H9 (cell line): ENCODE data around the gene NHP2. TPM values are rescaled to one million over a fixed set of nuclear protein-coding genes. Genes with fewer than 3 reads are reported as not detected.

Experiments
- DNase-seq: peaks from one replicate; pipeline ENCODE4 v3.0.0-alpha.2; 2017
- H2AFZ ChIP-seq: one replicate; pipeline ENCODE4 v1.6.1; 2013; ENCODE audit warnings: mild to moderate bottlenecking, low read length, control low read depth, moderate library complexity
- H2AK5ac ChIP-seq: 2 replicates; pipeline ENCODE4 v1.6.1; 2013; ENCODE audit warnings: low read length, control low read depth, mixed read lengths; ENCODE audit not compliant: insufficient read length
- H2BK120ac ChIP-seq: one replicate; pipeline ENCODE4 v1.6.1; 2013; ENCODE audit warnings: low read depth, mild to moderate bottlenecking, low read length, control low read depth, inconsistent platforms; ENCODE audit not compliant: poor library complexity, severe bottlenecking
- H2BK12ac ChIP-seq: 2 replicates; pipeline ENCODE4 v1.6.1; 2013; ENCODE audit warnings: low read length, control low read depth, mixed read lengths, low read depth; ENCODE audit not compliant: insufficient read length
- H2BK15ac ChIP-seq: 2 replicates; pipeline ENCODE4 v1.6.1; 2013; ENCODE audit warnings: low read depth, low read length, control low read depth
- H2BK20ac ChIP-seq: one replicate; pipeline ENCODE4 v1.6.1; 2013; ENCODE audit warnings: low read depth, mild to moderate bottlenecking, low read length, control low read depth, inconsistent platforms; ENCODE audit not compliant: poor library complexity, severe bottlenecking
- H2BK5ac ChIP-seq: 2 replicates; pipeline ENCODE4 v1.6.1; 2013; ENCODE audit warnings: low read length, control low read depth, mixed read lengths; ENCODE audit not compliant: insufficient read length
- H3K14ac ChIP-seq: 2 replicates; pipeline ENCODE4 v1.6.1; 2013; ENCODE audit warnings: low read length, control low read depth; ENCODE audit not compliant: insufficient read depth
- H3K18ac ChIP-seq: 2 replicates; pipeline ENCODE4 v1.6.1; 2013; ENCODE audit warnings: low read depth, mild to moderate bottlenecking, mixed read lengths, low read length, control low read depth; ENCODE audit not compliant: insufficient read length
- H3K23ac ChIP-seq: 2 replicates; pipeline ENCODE4 v1.6.1; 2013; ENCODE audit warnings: low read length, control low read depth, mixed read lengths, low read depth; ENCODE audit not compliant: insufficient read length
- H3K23me2 ChIP-seq: 2 replicates; pipeline ENCODE4 v1.6.1; 2013; ENCODE audit warnings: low read depth, mild to moderate bottlenecking, mixed read lengths, low read length, control low read depth; ENCODE audit not compliant: insufficient read length, poor library complexity, severe bottlenecking
- H3K27ac ChIP-seq: 2 replicates; pipeline ENCODE4 v1.5.1; 2013; ENCODE audit warnings: low read length, control low read depth, mixed read lengths, low read depth; ENCODE audit not compliant: insufficient read length
- H3K27me3 ChIP-seq: 2 replicates; pipeline ENCODE4 v1.6.1; 2013; ENCODE audit warnings: low read length, control low read depth, inconsistent platforms; ENCODE audit not compliant: insufficient read depth
- H3K4ac ChIP-seq: 2 replicates; pipeline ENCODE4 v1.6.1; 2013; ENCODE audit warnings: low read depth, mild to moderate bottlenecking, control low read depth, inconsistent platforms, low read length, moderate library complexity
- H3K4me1 ChIP-seq: 2 replicates; pipeline ENCODE4 v1.6.1; 2013; ENCODE audit warnings: low read length, control low read depth, inconsistent platforms; ENCODE audit not compliant: insufficient read depth
- H3K4me2 ChIP-seq: 2 replicates; pipeline ENCODE4 v1.6.1; 2013; ENCODE audit warnings: low read length, control low read depth, mixed read lengths; ENCODE audit not compliant: insufficient read length, insufficient read depth
- H3K56ac ChIP-seq: 2 replicates; pipeline ENCODE4 v1.6.1; 2013; ENCODE audit warnings: low read depth, mild to moderate bottlenecking, mixed read lengths, low read length, control low read depth; ENCODE audit not compliant: insufficient read length
- H3K79me1 ChIP-seq: 2 replicates; pipeline ENCODE4 v1.6.1; 2013; ENCODE audit warnings: low read depth, mild to moderate bottlenecking, moderate library complexity, low read length, control low read depth, inconsistent platforms; ENCODE audit not compliant: insufficient read depth, poor library complexity, severe bottlenecking
- H3K79me2 ChIP-seq: 2 replicates; pipeline ENCODE4 v1.6.1; 2013; ENCODE audit warnings: low read length, control low read depth, inconsistent platforms; ENCODE audit not compliant: insufficient read depth
- H3K9ac ChIP-seq: 2 replicates; pipeline ENCODE4 v1.6.1; 2013; ENCODE audit warnings: low read length, control low read depth, mixed read lengths; ENCODE audit not compliant: insufficient read length; ENCODE audit errors: extremely low read depth
- H3K9me3 ChIP-seq: one replicate; pipeline ENCODE4 v1.6.1; 2013; ENCODE audit warnings: low read depth, low read length, inconsistent platforms; ENCODE audit not compliant: control insufficient read depth
- H3T11ph ChIP-seq: one replicate; pipeline ENCODE4 v1.6.1; 2013; ENCODE audit warnings: mild to moderate bottlenecking, low read length, control low read depth, inconsistent platforms
- H4K20me1 ChIP-seq: one replicate; pipeline ENCODE4 v1.6.1; 2013; ENCODE audit not compliant: control insufficient read depth, insufficient read length, insufficient read depth
- H4K5ac ChIP-seq: 2 replicates; pipeline ENCODE4 v1.6.1; 2013; ENCODE audit warnings: low read depth, mild to moderate bottlenecking, mixed read lengths, low read length, control low read depth; ENCODE audit not compliant: insufficient read length
- H4K8ac ChIP-seq: replicated peaks from 2 replicates; pipeline ENCODE4 v1.6.1; 2013; ENCODE audit warnings: low read length, control low read depth, mixed read lengths, low read depth; ENCODE audit not compliant: insufficient read length
- H4K91ac ChIP-seq: 2 replicates; pipeline ENCODE4 v1.6.1; 2013; ENCODE audit warnings: low read depth, mild to moderate bottlenecking, moderate library complexity, mixed read lengths, low read length, control low read depth; ENCODE audit not compliant: insufficient read length
- H3K27ac Mint-ChIP-seq, 3 experiments: 2 replicates in 2 of 3; 3 replicates in 1 of 3; pipeline ENCODE4 v1.8.0; 2020 to 2021; ENCODE audit warnings: mixed read lengths in 3 of 3, mild to moderate bottlenecking in 1 of 3, moderate library complexity in 1 of 3
- H3K27me3 Mint-ChIP-seq: 2 replicates; pipeline ENCODE4 v1.8.0; 2021; ENCODE audit warnings: low read depth, mild to moderate bottlenecking, moderate library complexity, mixed read lengths
- H3K36me3 Mint-ChIP-seq, 3 experiments: 2 replicates in 2 of 3; 3 replicates in 1 of 3; pipeline ENCODE4 v1.8.0; 2020 to 2021; ENCODE audit warnings: low read depth in 3 of 3, mixed read lengths in 3 of 3; ENCODE audit not compliant: insufficient read depth in 1 of 3
- H3K4me1 Mint-ChIP-seq, 2 experiments: 2 replicates each; pipeline ENCODE4 v1.8.0; 2020; ENCODE audit warnings: mixed read lengths in 2 of 2
- H3K4me3 Mint-ChIP-seq, 2 experiments: 2 replicates in 1 of 2; 3 replicates in 1 of 2; pipeline ENCODE4 v1.8.0; 2020 to 2021; ENCODE audit warnings: mild to moderate bottlenecking in 2 of 2, mixed read lengths in 2 of 2, moderate library complexity in 1 of 2
- H3K9me3 Mint-ChIP-seq, 2 experiments: 2 replicates in 1 of 2; 3 replicates in 1 of 2; pipeline ENCODE4 v1.8.0; 2020; ENCODE audit warnings: mild to moderate bottlenecking in 2 of 2, mixed read lengths in 2 of 2, moderate library complexity in 1 of 2
- WGBS: extraction: QIAGEN DNeasy Blood & Tissue Kit; methylation state at CpG from one replicate; pipeline ENCODE4 v1.1.7; 2013; ENCODE audit warnings: missing lambda C conversion rate, low lambda C conversion rate, mixed read lengths; ENCODE audit not compliant: insufficient read length; ENCODE audit errors: extremely low coverage; 5-methylcytosine and 5-hydroxymethylcytosine counted together
- total RNA-seq: library from RNA; stranded (reverse); gene quantifications from 2 replicates; pipeline ENCODE4 v1.2.1, GENCODE V29; 2021
- TF ChIP-seq, protein P1 (sequence below): fragments of 200-600 bp; sonication (generic); conservative IDR thresholded peaks from 3 replicates; pipeline ENCODE4 v1.8.0; 2021; ENCODE audit warnings: antibody characterized with exemption, mild to moderate bottlenecking

NHP2 gene
- total RNA-seq, 1 experiment from 2014 or later = 232 TPM

DNA sequence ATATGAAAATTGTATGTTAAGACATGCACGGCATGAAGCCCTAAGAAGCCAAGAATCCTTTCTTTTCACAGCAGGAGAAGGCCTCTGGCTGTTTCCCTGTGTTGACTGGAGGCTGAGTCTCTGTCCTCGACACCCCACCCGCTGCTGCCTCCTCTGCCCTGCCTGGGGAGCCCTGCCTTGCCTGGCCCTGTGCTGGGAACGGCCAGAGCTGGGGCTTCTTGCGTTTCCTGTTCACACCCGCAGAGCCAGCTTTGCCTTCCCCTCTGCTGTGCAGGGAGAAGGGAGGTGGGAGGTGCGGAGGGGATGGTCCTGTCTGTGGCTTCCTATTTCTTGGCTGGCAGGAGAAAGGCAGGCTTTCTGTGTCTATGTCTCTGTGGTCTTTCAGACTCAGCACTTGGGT is 40.3 kb upstream of the NHP2 start:
- Histone ChIP-seq H3K79me2 (no peaks in the 10 kb centered on the region), H3K27ac (no peak overlapping the region), H3K9ac (no peak overlapping the region), H3K56ac (no peak overlapping the region), H4K5ac (no peak overlapping the region), H4K8ac (no peak overlapping the region), H2AK5ac (no peak overlapping the region), H3K23me2 (no peaks in the 10 kb centered on the region), H3K4me2 (no peak overlapping the region), H4K20me1 (no peaks in the 10 kb centered on the region), H3K14ac (no peak overlapping the region; the same call in 1 of the 2 replicates), H3K9me3 (no peaks in the 10 kb centered on the region), H2BK15ac (no peak overlapping the region), H3K79me1 (no peaks in the 10 kb centered on the region), H2BK20ac (no peak overlapping the region), H3K27me3 (no peaks in the 10 kb centered on the region), H3K4ac (no peak overlapping the region), H3K18ac (no peak overlapping the region), H3T11ph (no peak overlapping the region), H2BK12ac (no peak overlapping the region), H3K23ac (no peak overlapping the region), H3K4me1 (no peaks in the 10 kb centered on the region), H4K91ac (no peak overlapping the region), H2AFZ (no peak overlapping the region), H2BK120ac (no peak overlapping the region), H2BK5ac (no peak overlapping the region)
- peaks cover 24 to 26% of the 10 kb centered on the region in 2 experiments for H3K9me3 Mint-ChIP-seq
- H3K27ac Mint-ChIP-seq = no peak overlapping the region
- TF ChIP-seq, protein P1, sequence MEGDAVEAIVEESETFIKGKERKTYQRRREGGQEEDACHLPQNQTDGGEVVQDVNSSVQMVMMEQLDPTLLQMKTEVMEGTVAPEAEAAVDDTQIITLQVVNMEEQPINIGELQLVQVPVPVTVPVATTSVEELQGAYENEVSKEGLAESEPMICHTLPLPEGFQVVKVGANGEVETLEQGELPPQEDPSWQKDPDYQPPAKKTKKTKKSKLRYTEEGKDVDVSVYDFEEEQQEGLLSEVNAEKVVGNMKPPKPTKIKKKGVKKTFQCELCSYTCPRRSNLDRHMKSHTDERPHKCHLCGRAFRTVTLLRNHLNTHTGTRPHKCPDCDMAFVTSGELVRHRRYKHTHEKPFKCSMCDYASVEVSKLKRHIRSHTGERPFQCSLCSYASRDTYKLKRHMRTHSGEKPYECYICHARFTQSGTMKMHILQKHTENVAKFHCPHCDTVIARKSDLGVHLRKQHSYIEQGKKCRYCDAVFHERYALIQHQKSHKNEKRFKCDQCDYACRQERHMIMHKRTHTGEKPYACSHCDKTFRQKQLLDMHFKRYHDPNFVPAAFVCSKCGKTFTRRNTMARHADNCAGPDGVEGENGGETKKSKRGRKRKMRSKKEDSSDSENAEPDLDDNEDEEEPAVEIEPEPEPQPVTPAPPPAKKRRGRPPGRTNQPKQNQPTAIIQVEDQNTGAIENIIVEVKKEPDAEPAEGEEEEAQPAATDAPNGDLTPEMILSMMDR = no peak
- peaks cover 7% of the 10 kb centered on the region for H3K27me3 Mint-ChIP-seq
- no CpG with 5 or more reads among the region's 7 CpGs for WGBS
- H3K4me3 Mint-ChIP-seq = no peak overlapping the region
- peaks cover 21 to 23% of the 10 kb centered on the region in 2 experiments for H3K4me1 Mint-ChIP-seq
- H3K36me3 Mint-ChIP-seq = peaks cover 6 to 20% (median 7%) of the 10 kb centered on the region in 3 experiments
- DNase-seq = no peak
